GM12891 (cell line): ENCODE results near the gene MICU1.

ENCODE experiments used
- PAX5 ChIP-seq: IDR thresholded peaks from 2 replicates; pipeline ENCODE4 v1.6.1; 2011; ENCODE audit warnings: low read length, moderate library complexity, mild to moderate bottlenecking; ENCODE audit not compliant: insufficient read depth, severe bottlenecking
- POLR2AphosphoS5 ChIP-seq: IDR thresholded peaks from 2 replicates; pipeline ENCODE4 v1.6.1; 2011; ENCODE audit warnings: low read depth, low read length, control low read depth
- POU2F2 ChIP-seq: IDR thresholded peaks from 2 replicates; pipeline ENCODE4 v1.6.1; 2011; ENCODE audit warnings: low read depth, mild to moderate bottlenecking, control low read depth, low read length, moderate library complexity
- TAF1 ChIP-seq: IDR thresholded peaks from 2 replicates; pipeline ENCODE4 v1.6.1; 2011; ENCODE audit warnings: low read depth, low read length, control low read depth

DNA sequence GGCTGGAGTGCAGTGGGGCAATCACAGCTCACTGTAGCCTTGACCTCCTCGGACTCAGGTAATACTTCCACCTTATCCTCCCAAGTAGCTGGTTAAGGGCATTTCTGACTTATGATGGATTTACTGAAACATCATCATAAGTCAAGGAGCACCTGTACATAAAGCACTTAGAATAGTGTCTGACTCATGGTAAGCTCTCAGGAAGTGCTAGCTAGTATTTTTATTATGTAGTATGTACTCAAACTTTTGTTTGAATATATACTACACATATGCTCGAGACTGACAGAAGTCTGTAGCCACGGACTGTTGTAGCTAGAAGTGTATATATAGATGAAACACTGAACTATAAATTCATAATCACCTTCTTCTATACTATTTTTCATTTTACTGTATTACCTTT lies 163.6 kb downstream of the MICU1 start:
- TF ChIP-seq TAF1: no peak
- no peak for TF ChIP-seq POLR2AphosphoS5
- no peak for TF ChIP-seq POU2F2
- no peak for TF ChIP-seq PAX5
